ENCODE measurements around the gene TMEM120A.

Gene TMEM120A

GRCh38 chr7:75945297-75946168 is 48.9 kb downstream of the TMEM120A start:
- TF ChIP-seq ZNF274 (IDR thresholded peaks at IDR 0.05; ENCODE audit: low read depth, low read length), result no peak
- no peak overlapping the region for H3K4me3 ChIP-seq (ENCODE audit: low read length)

- no peak for TF ChIP-seq ZNF274 (IDR thresholded peaks at IDR 0.05; ENCODE audit: low read depth, low read length)
- no peak overlapping the region for H3K4me3 ChIP-seq (ENCODE audit: low read length)
Observed at GRCh38 chr7:75944507-75944906, 49.9 kb downstream of the TMEM120A start.

GRCh38 chr7:75943864-75944263 is 50.5 kb downstream of the TMEM120A start:
- no peak for TF ChIP-seq ZNF274 (IDR thresholded peaks at IDR 0.05; ENCODE audit: low read depth, low read length)
- H3K4me3 ChIP-seq (ENCODE audit: low read length), result no peak overlapping the region

GRCh38 chr7:75938921-75939320 is 55.5 kb downstream of the TMEM120A start:
- TF ChIP-seq ZNF274 (IDR thresholded peaks at IDR 0.05; ENCODE audit: low read depth, low read length), result no peak
- H3K4me3 ChIP-seq (ENCODE audit: low read length), result no peak overlapping the region

GRCh38 chr7:75937958-75938786 is 56.2 kb downstream of the TMEM120A start:
- no peak for TF ChIP-seq ZNF274 (IDR thresholded peaks at IDR 0.05; ENCODE audit: low read depth, low read length)
- no peak overlapping the region for H3K4me3 ChIP-seq (ENCODE audit: low read length)

Data from GM08714 (cell line).